ENCODE data around the gene CORO1C. TPM values are rescaled to one million over a fixed set of nuclear protein-coding genes. Genes with fewer than 3 reads are reported as not detected.

CORO1C gene
- total RNA-seq, 1 donor from 2014 or later: 59.6 TPM

- Histone ChIP-seq H3K27me3 (ENCODE audit: low read depth) (no peaks in the 10 kb centered on the region), H3K9me3 (replicated peaks) (no peaks in the 10 kb centered on the region), H3K4me1 (no peaks in the 10 kb centered on the region), H3K27ac (replicated peaks) (no peak overlapping the region), H3K36me3 (no peaks in the 10 kb centered on the region), H3K4me3 (no peak overlapping the region)
- DNase-seq: no peak
- intact Hi-C loops (cut with micrococcal nuclease): no loop called here
- no peak for TF ChIP-seq CTCF (IDR thresholded peaks at IDR 0.05; ENCODE audit: borderline replicate concordance)
Observed at GRCh38 chr12:108598553-108599250, 132.6 kb downstream of the CORO1C start.

- no peaks in the 10 kb centered on the region for H3K9me3 ChIP-seq (replicated peaks)
- H3K36me3 ChIP-seq: no peaks in the 10 kb centered on the region
- no peaks in the 10 kb centered on the region for H3K27me3 ChIP-seq (ENCODE audit: low read depth)
- DNase-seq: peak; percentile 39
- H3K4me1 ChIP-seq: no peaks in the 10 kb centered on the region
- peak within 1 kb of the TSS; percentile 43 for H3K4me3 ChIP-seq
- no peak within 1 kb of the TSS for H3K27ac ChIP-seq (replicated peaks)
- no peak for TF ChIP-seq CTCF (IDR thresholded peaks at IDR 0.05; ENCODE audit: borderline replicate concordance)
- intact Hi-C loops (cut with micrococcal nuclease): no loop called here
Observed at GRCh38 chr12:108597559-108598471, 133.5 kb downstream of the CORO1C start, which contains the start of gene TMEM119. TSS of gene TMEM119 (minus strand) at chr12:108598084. CDS start at chr12:108592383, 5,701 bp downstream.

- Histone ChIP-seq H3K27ac (replicated peaks) (no peak overlapping the region), H3K4me1 (no peaks in the 10 kb centered on the region), H3K27me3 (ENCODE audit: low read depth) (no peaks in the 10 kb centered on the region), H3K4me3 (peak overlapping the region; percentile 43), H3K36me3 (no peaks in the 10 kb centered on the region), H3K9me3 (replicated peaks) (no peaks in the 10 kb centered on the region)
- intact Hi-C loops (cut with micrococcal nuclease): no loop called here
- DNase-seq: no peak
- TF ChIP-seq CTCF (IDR thresholded peaks at IDR 0.05; ENCODE audit: borderline replicate concordance): no peak
Observed at GRCh38 chr12:108596854-108597558, 134.3 kb downstream of the CORO1C start.

GRCh38 chr12:108595711-108596647 lies 135.3 kb downstream of the CORO1C start:
- H3K27ac ChIP-seq (replicated peaks): no peak overlapping the region

More at GRCh38 chr12:108595711-108596647, 135.3 kb downstream of the CORO1C start:
- Histone ChIP-seq H3K36me3 (no peaks in the 10 kb centered on the region), H3K27me3 (ENCODE audit: low read depth) (no peaks in the 10 kb centered on the region), H3K4me3 (no peak overlapping the region), H3K9me3 (replicated peaks) (no peaks in the 10 kb centered on the region), H3K4me1 (no peaks in the 10 kb centered on the region)
- no peak for TF ChIP-seq CTCF (IDR thresholded peaks at IDR 0.05; ENCODE audit: borderline replicate concordance)
- no peak for DNase-seq
- intact Hi-C loops (cut with micrococcal nuclease): no loop called here

Small RNAs within 50 kb of the gene (microRNA-seq; reads per million reads assigned to microRNA genes)
- not detected for gene MIR4496

Other genes starting within 250 kb of the CORO1C start
- 4.2 TPM for gene FICD, start 216.2 kb downstream of the CORO1C start, total RNA-seq
- gene SART3, start 170.3 kb downstream of the CORO1C start, total RNA-seq: 24.9 TPM
- gene ISCU, start 168.9 kb downstream of the CORO1C start, total RNA-seq: 560 TPM
- 1.3 TPM for gene TMEM119, start 133.4 kb downstream of the CORO1C start, total RNA-seq
- 3.4 TPM for gene SELPLG, start 97.6 kb downstream of the CORO1C start, total RNA-seq
- 30.1 TPM for gene SSH1, start 126.1 kb upstream of the CORO1C start, total RNA-seq
- not detected for gene DAO, start 148.6 kb upstream of the CORO1C start, total RNA-seq